ENCODE data around the gene DDX39A. TPM values are rescaled to one million over a fixed set of nuclear protein-coding genes. Genes with fewer than 3 reads are reported as not detected.
"Not testable (repeated sequence)": the region's sequence is repeated elsewhere in the genome, so short reads cannot be mapped to it uniquely, and the experiment has no call there.

Gene DDX39A
- total RNA-seq, 1 donor from 2014 or later: 38.6 TPM

DNA sequence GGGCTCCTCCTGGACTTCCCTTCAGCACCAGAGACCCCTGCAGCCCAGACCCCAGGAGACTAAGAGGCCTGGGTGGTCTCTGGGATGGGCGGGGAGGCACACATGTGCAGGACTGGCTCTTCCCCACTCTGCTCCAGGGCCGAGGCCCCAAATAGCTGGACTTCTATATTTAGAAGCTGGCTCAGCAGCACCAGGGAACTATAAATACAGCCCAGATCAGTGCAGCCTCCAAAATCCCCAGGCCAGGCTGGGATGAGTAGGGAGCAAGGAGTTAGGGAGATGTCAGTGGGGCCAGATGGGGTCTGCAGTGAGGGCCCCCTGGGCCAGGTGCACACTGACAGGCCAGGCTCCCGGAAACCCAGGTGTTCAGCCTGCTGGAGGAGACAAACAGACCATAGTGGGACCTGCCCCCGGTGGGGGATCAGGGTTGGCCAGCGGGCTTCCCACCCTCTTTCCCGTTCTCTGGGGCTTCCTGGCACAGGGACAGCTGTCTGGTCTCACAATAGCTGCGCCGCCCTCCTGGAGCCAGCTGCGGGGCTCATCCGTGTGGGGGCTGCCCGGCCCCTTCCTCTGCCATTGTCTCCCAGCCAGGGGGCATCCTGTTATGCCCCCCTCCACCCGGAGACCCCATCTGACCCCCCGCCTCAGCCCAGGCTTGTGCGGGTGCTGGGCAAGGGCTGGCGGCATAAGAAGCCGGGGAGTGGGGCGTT lies 43.4 kb downstream of the DDX39A start:
- no peaks in the 10 kb centered on the region for H3K36me3 ChIP-seq
- no peaks in the 10 kb centered on the region for H3K79me2 ChIP-seq (ENCODE audit: low read depth)
- no peak for TF ChIP-seq EZH2 (IDR thresholded peaks at IDR 0.05)
- no peak for TF ChIP-seq EZH2phosphoT487 (IDR thresholded peaks at IDR 0.05)
- TF ChIP-seq, protein P1, sequence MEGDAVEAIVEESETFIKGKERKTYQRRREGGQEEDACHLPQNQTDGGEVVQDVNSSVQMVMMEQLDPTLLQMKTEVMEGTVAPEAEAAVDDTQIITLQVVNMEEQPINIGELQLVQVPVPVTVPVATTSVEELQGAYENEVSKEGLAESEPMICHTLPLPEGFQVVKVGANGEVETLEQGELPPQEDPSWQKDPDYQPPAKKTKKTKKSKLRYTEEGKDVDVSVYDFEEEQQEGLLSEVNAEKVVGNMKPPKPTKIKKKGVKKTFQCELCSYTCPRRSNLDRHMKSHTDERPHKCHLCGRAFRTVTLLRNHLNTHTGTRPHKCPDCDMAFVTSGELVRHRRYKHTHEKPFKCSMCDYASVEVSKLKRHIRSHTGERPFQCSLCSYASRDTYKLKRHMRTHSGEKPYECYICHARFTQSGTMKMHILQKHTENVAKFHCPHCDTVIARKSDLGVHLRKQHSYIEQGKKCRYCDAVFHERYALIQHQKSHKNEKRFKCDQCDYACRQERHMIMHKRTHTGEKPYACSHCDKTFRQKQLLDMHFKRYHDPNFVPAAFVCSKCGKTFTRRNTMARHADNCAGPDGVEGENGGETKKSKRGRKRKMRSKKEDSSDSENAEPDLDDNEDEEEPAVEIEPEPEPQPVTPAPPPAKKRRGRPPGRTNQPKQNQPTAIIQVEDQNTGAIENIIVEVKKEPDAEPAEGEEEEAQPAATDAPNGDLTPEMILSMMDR (IDR thresholded peaks at IDR 0.05): no peak
- H3K9me3 Mint-ChIP-seq: no peaks in the 10 kb centered on the region
- no peaks in the 10 kb centered on the region for H3K27me3 ChIP-seq
- H3K27ac ChIP-seq: peak overlapping the region; percentile 53
- no peak overlapping the region for H3K9ac ChIP-seq
- H3K4me1 Mint-ChIP-seq: peaks cover 36% of the 10 kb centered on the region
- H3K4me1 ChIP-seq: peaks cover 24% of the 10 kb centered on the region
- peak overlapping the region; percentile 76 for H2AFZ ChIP-seq (replicated peaks)
- peak overlapping the region; percentile 79 for H3K27ac Mint-ChIP-seq
- no peaks in the 10 kb centered on the region for H3K9me3 ChIP-seq (ENCODE audit: low read depth)
- no peak overlapping the region for H3K4me3 Mint-ChIP-seq
- H3K4me3 ChIP-seq: no peak overlapping the region
- peaks cover 10% of the 10 kb centered on the region for H3K27me3 Mint-ChIP-seq (ENCODE audit: insufficient read depth, low read depth)
- peaks cover 33% of the 10 kb centered on the region for H3F3A ChIP-seq (ENCODE audit: low read depth)
- no peaks in the 10 kb centered on the region for H4K20me1 ChIP-seq (ENCODE audit: low read depth)
- H3K4me2 ChIP-seq: no peak overlapping the region
- no peak for DNase-seq (ENCODE audit: low spot score)
- H3K36me3 Mint-ChIP-seq: no peaks in the 10 kb centered on the region

DNA sequence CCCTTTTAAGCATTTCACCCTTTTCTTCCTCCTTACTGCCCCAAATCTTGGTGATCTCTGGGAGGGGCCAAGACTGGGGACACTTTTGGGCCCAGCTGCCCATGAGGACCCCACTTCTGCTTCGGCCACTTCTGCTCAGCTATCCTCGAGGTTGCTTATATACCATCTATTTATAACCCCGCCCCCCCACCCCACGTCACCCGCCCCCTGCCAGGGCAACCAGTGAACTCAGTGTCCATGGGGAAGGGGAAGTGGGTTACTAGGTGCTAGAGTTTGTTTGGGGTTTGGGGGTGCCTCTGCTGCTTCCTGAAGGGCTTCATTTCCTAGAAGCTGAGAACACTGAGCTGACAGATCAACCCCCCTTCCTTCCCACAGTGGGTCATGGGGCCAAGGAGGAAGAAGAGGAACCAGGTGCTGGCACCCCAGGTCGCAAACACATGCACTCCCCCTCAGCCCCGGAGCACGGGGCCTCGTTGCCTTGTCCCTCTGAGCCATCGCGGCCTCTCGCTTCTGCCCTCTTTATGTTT lies 44.0 kb downstream of the DDX39A start:
- peaks cover 27% of the 10 kb centered on the region for H3F3A ChIP-seq (ENCODE audit: low read depth)
- no peaks in the 10 kb centered on the region for H3K79me2 ChIP-seq (ENCODE audit: low read depth)
- no peaks in the 10 kb centered on the region for H4K20me1 ChIP-seq (ENCODE audit: low read depth)
- no peaks in the 10 kb centered on the region for H3K27me3 ChIP-seq
- no peak overlapping the region for H3K9ac ChIP-seq
- H3K27ac ChIP-seq: peak overlapping the region; percentile 53
- H3K4me1 ChIP-seq: peaks cover 27% of the 10 kb centered on the region
- peaks cover 39% of the 10 kb centered on the region for H3K4me1 Mint-ChIP-seq
- no peak overlapping the region for H3K4me3 ChIP-seq
- no peaks in the 10 kb centered on the region for H3K9me3 ChIP-seq (ENCODE audit: low read depth)
- no peak for DNase-seq (ENCODE audit: low spot score)
- H3K4me2 ChIP-seq: no peak overlapping the region
- H2AFZ ChIP-seq (replicated peaks): peak overlapping the region; percentile 76
- TF ChIP-seq, protein P1 (IDR thresholded peaks at IDR 0.05): no peak
- no peak for TF ChIP-seq EZH2 (IDR thresholded peaks at IDR 0.05)
- TF ChIP-seq EZH2phosphoT487 (IDR thresholded peaks at IDR 0.05): no peak
- peak overlapping the region; percentile 79 for H3K27ac Mint-ChIP-seq
- H3K36me3 Mint-ChIP-seq: no peaks in the 10 kb centered on the region
- H3K27me3 Mint-ChIP-seq (ENCODE audit: insufficient read depth, low read depth): peaks cover 10% of the 10 kb centered on the region
- H3K36me3 ChIP-seq: no peaks in the 10 kb centered on the region
- no peaks in the 10 kb centered on the region for H3K9me3 Mint-ChIP-seq
- H3K4me3 Mint-ChIP-seq: no peak overlapping the region

DNA sequence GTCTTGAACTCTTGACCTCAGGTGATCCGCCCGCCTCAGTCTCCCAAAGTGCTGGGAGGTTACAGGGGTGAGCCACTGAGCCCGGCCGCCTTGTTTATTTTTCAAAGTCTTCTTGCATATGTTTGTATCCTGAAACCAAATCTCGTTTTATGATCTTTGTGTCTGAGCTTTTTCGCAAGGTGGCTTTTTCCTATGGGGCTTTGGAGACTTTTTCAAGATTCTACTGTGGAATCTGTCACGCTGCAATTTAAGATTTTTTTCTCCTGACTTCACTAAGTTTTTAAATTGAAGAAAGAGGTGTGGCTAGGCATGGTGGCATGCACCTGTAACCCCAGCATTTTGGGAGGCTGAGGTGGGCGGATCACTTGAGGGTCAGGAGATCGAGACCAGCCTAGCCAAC lies 44.8 kb downstream of the DDX39A start:
- peaks cover 22% of the 10 kb centered on the region for H3F3A ChIP-seq (ENCODE audit: low read depth)
- H3K4me1 ChIP-seq: peaks cover 31% of the 10 kb centered on the region
- H3K4me2 ChIP-seq; H3K36me3 Mint-ChIP-seq; H3K27me3 ChIP-seq; H3K79me2 ChIP-seq (ENCODE audit: low read depth); H3K27me3 Mint-ChIP-seq (ENCODE audit: insufficient read depth, low read depth); H2AFZ ChIP-seq (replicated peaks); H3K4me3 ChIP-seq; H3K27ac Mint-ChIP-seq; H4K20me1 ChIP-seq (ENCODE audit: low read depth); H3K9me3 Mint-ChIP-seq; H3K4me3 Mint-ChIP-seq; H3K9me3 ChIP-seq (ENCODE audit: low read depth); H3K36me3 ChIP-seq; H3K9ac ChIP-seq; H3K27ac ChIP-seq; DNase-seq (ENCODE audit: low spot score): not testable (repeated sequence)
- H3K4me1 Mint-ChIP-seq: peaks cover 44% of the 10 kb centered on the region

DNA sequence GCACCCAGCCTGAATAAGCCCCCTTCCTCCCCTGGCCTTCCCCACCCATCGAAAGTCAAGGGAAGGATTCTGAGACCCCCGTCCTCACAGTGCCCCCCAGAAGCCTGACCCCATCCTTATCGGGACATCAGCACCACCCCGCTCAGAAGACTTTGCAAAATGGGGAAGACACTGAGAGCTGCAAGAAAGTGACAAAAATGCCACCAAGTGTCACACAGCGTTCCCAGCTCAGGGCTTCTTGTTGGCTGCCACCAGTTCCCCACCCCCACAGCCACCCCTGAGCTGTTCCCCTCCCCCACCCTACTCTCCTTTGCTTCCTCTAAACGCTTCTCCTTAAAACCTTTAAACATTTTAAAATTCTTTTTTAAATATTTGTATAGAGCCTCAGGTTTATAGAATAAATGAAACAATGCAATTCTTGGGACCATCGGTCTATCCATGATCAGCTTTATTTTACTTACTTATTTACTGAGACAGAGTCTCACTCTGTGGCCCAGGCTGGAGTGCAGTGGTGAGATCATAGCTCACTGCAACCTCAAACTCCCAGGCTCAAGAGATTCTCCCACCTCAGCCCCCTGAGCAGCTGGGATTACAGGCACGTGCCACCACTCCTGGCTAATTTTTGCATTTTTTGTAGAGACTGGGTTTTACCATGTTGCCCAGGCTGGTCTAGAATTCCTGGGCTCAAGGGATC lies 46.6 kb downstream of the DDX39A start:
- peak overlapping the region; percentile 17 for H2AFZ ChIP-seq (replicated peaks)
- peaks cover 20% of the 10 kb centered on the region for H3K4me1 ChIP-seq
- H3K27ac ChIP-seq; H3F3A ChIP-seq (ENCODE audit: low read depth); H3K4me2 ChIP-seq; H3K27ac Mint-ChIP-seq; H3K4me3 ChIP-seq; H3K79me2 ChIP-seq (ENCODE audit: low read depth); H3K27me3 ChIP-seq; H4K20me1 ChIP-seq (ENCODE audit: low read depth); H3K9me3 Mint-ChIP-seq; H3K9me3 ChIP-seq (ENCODE audit: low read depth); H3K36me3 Mint-ChIP-seq; H3K27me3 Mint-ChIP-seq (ENCODE audit: insufficient read depth, low read depth); H3K36me3 ChIP-seq; H3K4me3 Mint-ChIP-seq; DNase-seq (ENCODE audit: low spot score); H3K9ac ChIP-seq: not testable (repeated sequence)
- peaks cover 31% of the 10 kb centered on the region for H3K4me1 Mint-ChIP-seq

All from neural progenitor cell (in vitro differentiated cells).